Hepatocyte (in vitro differentiated cells): Measurements from ENCODE around the gene KLHL21. TPM values are rescaled to one million over a fixed set of nuclear protein-coding genes. Genes with fewer than 3 reads are reported as not detected.

Experiments used
- DNase-seq: peaks from one replicate; pipeline ENCODE4 v3.0.0-alpha.2; 2016; ENCODE audit warnings: low spot score
- H2AFZ ChIP-seq: fragments of 200-600 bp; sonication (generic); 2 replicates; pipeline ENCODE4 v1.6.0; 2016; ENCODE audit warnings: antibody characterized with exemption, mild to moderate bottlenecking
- H3K27ac ChIP-seq: fragments of 200-600 bp; sonication (generic); 2 replicates; pipeline ENCODE4 v1.5.1; 2016; ENCODE audit warnings: mild to moderate bottlenecking
- H3K27me3 ChIP-seq: fragments of 200-600 bp; sonication (generic); 2 replicates; pipeline ENCODE4 v1.6.1; 2016
- H3K36me3 ChIP-seq: fragments of 200-600 bp; sonication (generic); replicated peaks from 2 replicates; pipeline ENCODE4 v1.5.1; 2016; ENCODE audit warnings: low read depth; ENCODE audit not compliant: insufficient read depth
- H3K4me1 ChIP-seq: fragments of 200-600 bp; sonication (generic); 2 replicates; pipeline ENCODE4 v1.5.1; 2016; ENCODE audit warnings: mild to moderate bottlenecking, moderate library complexity; ENCODE audit not compliant: insufficient read depth
- H3K4me2 ChIP-seq: fragments of 200-600 bp; sonication (generic); 2 replicates; pipeline ENCODE4 v1.6.0; 2016
- H3K4me3 ChIP-seq: fragments of 200-600 bp; sonication (generic); 2 replicates; pipeline ENCODE4 v1.5.1; 2016; ENCODE audit warnings: mild to moderate bottlenecking
- H3K79me2 ChIP-seq: fragments of 200-600 bp; sonication (generic); 2 replicates; pipeline ENCODE4 v1.6.0; 2017; ENCODE audit warnings: mild to moderate bottlenecking
- H3K9me2 ChIP-seq: fragments of 200-600 bp; sonication (generic); replicated peaks from 2 replicates; pipeline ENCODE4 v1.6.0; 2017; ENCODE audit warnings: mild to moderate bottlenecking; ENCODE audit not compliant: insufficient read depth
- H3K9me3 ChIP-seq: fragments of 200-600 bp; sonication (generic); 2 replicates; pipeline ENCODE4 v1.5.1; 2016; ENCODE audit warnings: low read depth, mild to moderate bottlenecking
- H4K20me1 ChIP-seq: fragments of 200-600 bp; sonication (generic); 2 replicates; pipeline ENCODE4 v1.6.0; 2016; ENCODE audit warnings: mild to moderate bottlenecking; ENCODE audit not compliant: insufficient read depth, poor library complexity, severe bottlenecking
- CTCF ChIP-seq: fragments of 200-600 bp; sonication (generic); IDR thresholded peaks from 2 replicates; pipeline ENCODE4 v1.5.1; 2016; ENCODE audit warnings: antibody characterized with exemption, mild to moderate bottlenecking; ENCODE audit not compliant: poor library complexity
- EZH2 ChIP-seq: fragments of 200-600 bp; sonication (generic); IDR thresholded peaks from 2 replicates; pipeline ENCODE4 v1.6.1; 2016; ENCODE audit warnings: antibody characterized with exemption, mild to moderate bottlenecking, borderline replicate concordance
- EZH2phosphoT487 ChIP-seq: fragments of 200-600 bp; sonication (generic); IDR thresholded peaks from one replicate; pipeline ENCODE4 v1.6.1; 2018; ENCODE audit warnings: antibody characterized with exemption, mild to moderate bottlenecking, low read depth, moderate library complexity; ENCODE audit not compliant: unreplicated experiment, severe bottlenecking
- WGBS: methylation state at CpG from one replicate; pipeline ENCODE4 v1.1.6; 2016; ENCODE audit warnings: low lambda C conversion rate; ENCODE audit errors: missing lambda C conversion rate; 5-methylcytosine and 5-hydroxymethylcytosine counted together
- polyA plus RNA-seq: library from polyadenylated mRNA; unstranded; fragments of >200 nt; fragmentation: Nextera tagmentation; extraction: Ambion mirVana; gene quantifications from 2 replicates; pipeline ENCODE4 v1.2.1, GENCODE V29; 2016
- total RNA-seq: library from RNA; depleted of rRNA; stranded (reverse); fragments of >200 nt; gene quantifications from 2 replicates; pipeline ENCODE4 v1.2.3, GENCODE V29; 2014

The KLHL21 gene
- total and polyA plus RNA-seq, 2 experiments from 2014 or later: 20.0 to 20.6 TPM

- H3K27me3 ChIP-seq: no peaks in the 10 kb centered on the region
- no peaks in the 10 kb centered on the region for H3K36me3 ChIP-seq
- H3K27ac ChIP-seq: no peak overlapping the region
- no peaks in the 10 kb centered on the region for H3K9me2 ChIP-seq
- H3K4me2 ChIP-seq: no peak overlapping the region
- H3K79me2 ChIP-seq: peaks cover 23% of the 10 kb centered on the region
- no peak for TF ChIP-seq EZH2phosphoT487
- no peak for TF ChIP-seq EZH2
- no peak for TF ChIP-seq CTCF
- no peak for DNase-seq
- WGBS: 82% methylated on average over 6 of the region's 6 CpGs
- no peaks in the 10 kb centered on the region for H3K9me3 ChIP-seq
- H4K20me1 ChIP-seq: no peaks in the 10 kb centered on the region
- H3K4me1 ChIP-seq: peaks cover 32% of the 10 kb centered on the region
- no peak overlapping the region for H2AFZ ChIP-seq
- H3K4me3 ChIP-seq: no peak overlapping the region
These were observed 24.7 kb downstream of the KLHL21 start for GRCh38 chr1:6577831-6578525.

- H3K4me2 ChIP-seq: no peak overlapping the region
- no peak overlapping the region for H2AFZ ChIP-seq
- H3K4me1 ChIP-seq: peaks cover 6% of the 10 kb centered on the region
- 90% methylated on average over 14 of the region's 14 CpGs for WGBS
- no peaks in the 10 kb centered on the region for H3K9me2 ChIP-seq
- no peaks in the 10 kb centered on the region for H4K20me1 ChIP-seq
- H3K36me3 ChIP-seq: no peaks in the 10 kb centered on the region
- H3K4me3 ChIP-seq: no peak overlapping the region
- no peak for TF ChIP-seq EZH2phosphoT487
- TF ChIP-seq EZH2: no peak
- no peak for TF ChIP-seq CTCF
- DNase-seq: no peak
- no peaks in the 10 kb centered on the region for H3K79me2 ChIP-seq
- no peak overlapping the region for H3K27ac ChIP-seq
- H3K27me3 ChIP-seq: no peaks in the 10 kb centered on the region
- no peaks in the 10 kb centered on the region for H3K9me3 ChIP-seq
These were observed 27.9 kb downstream of the KLHL21 start for GRCh38 chr1:6574818-6575217.

GRCh38 chr1:6574025-6574620 lies 28.5 kb downstream of the KLHL21 start:
- Histone ChIP-seq H3K4me2 (no peak overlapping the region), H3K4me3 (no peak overlapping the region), H4K20me1 (no peaks in the 10 kb centered on the region), H3K36me3 (no peaks in the 10 kb centered on the region), H3K9me3 (no peaks in the 10 kb centered on the region), H2AFZ (no peak overlapping the region), H3K4me1 (peaks cover 2% of the 10 kb centered on the region), H3K27ac (no peak overlapping the region), H3K9me2 (no peaks in the 10 kb centered on the region), H3K27me3 (no peaks in the 10 kb centered on the region), H3K79me2 (no peaks in the 10 kb centered on the region)
- WGBS: 79% methylated on average over 8 of the region's 8 CpGs
- no peak for TF ChIP-seq EZH2phosphoT487
- no peak for DNase-seq

- H3K36me3 ChIP-seq: no peaks in the 10 kb centered on the region
- DNase-seq: no peak
- no peak overlapping the region for H3K27ac ChIP-seq
- H3K9me2 ChIP-seq: no peaks in the 10 kb centered on the region
- no peaks in the 10 kb centered on the region for H3K79me2 ChIP-seq
- H3K4me2 ChIP-seq: no peak overlapping the region
- TF ChIP-seq CTCF (no peak), EZH2 (no peak), EZH2phosphoT487 (no peak)
- no peaks in the 10 kb centered on the region for H3K27me3 ChIP-seq
- no peak overlapping the region for H2AFZ ChIP-seq
- H3K4me3 ChIP-seq: no peak overlapping the region
- 86% methylated on average over 11 of the region's 12 CpGs for WGBS
- no peaks in the 10 kb centered on the region for H4K20me1 ChIP-seq
- H3K9me3 ChIP-seq: no peaks in the 10 kb centered on the region
- no peaks in the 10 kb centered on the region for H3K4me1 ChIP-seq
These were observed 29.9 kb downstream of the KLHL21 start for GRCh38 chr1:6572653-6573383.
